OCI-LY7 (cell line): ENCODE results near the gene OAS2. TPM values are rescaled to one million over a fixed set of nuclear protein-coding genes. Genes with fewer than 3 reads are reported as not detected.

Source experiments
- BruUV-seq: library from RNA; stranded (reverse); fragments of 400-500 nt; replicated peaks from 2 replicates; lab custom pipeline; 2021; lab: Mats Ljungman, UMichigan
- CTCF ChIA-PET: fragments of 300-600 bp; sonication (Branson Sonifier 250); formaldehyde crosslinking; loops from one replicate; lab custom pipeline; 2022; ENCODE audit warnings: antibody characterized with exemption; ENCODE audit not compliant: unreplicated experiment; lab: Charles Lee
- POLR2A ChIA-PET: fragments of 300-600 bp; sonication (Branson Sonifier 250); formaldehyde crosslinking; loops from one replicate; lab custom pipeline; 2022; ENCODE audit warnings: antibody characterized with exemption; lab: Charles Lee
- DNase-seq: peaks from one replicate; pipeline ENCODE4 v3.0.0-alpha.2; 2015; ENCODE audit warnings: low spot score
- H2AFZ ChIP-seq: fragments of 200-600 bp; sonication (generic), shearing (Covaris generic); 2 replicates; pipeline ENCODE4 v1.6.1; 2014; ENCODE audit warnings: mild to moderate bottlenecking, antibody characterized with exemption, low read length, moderate library complexity
- H3K27ac ChIP-seq: fragments of 200-600 bp; sonication (generic); 2 replicates; pipeline ENCODE4 v1.5.1; 2014; ENCODE audit warnings: mixed run types, low read depth, mild to moderate bottlenecking, moderate library complexity, low read length, inconsistent platforms; ENCODE audit not compliant: poor library complexity, severe bottlenecking
- H3K36me3 ChIP-seq: fragments of 200-600 bp; sonication (generic); 2 replicates; pipeline ENCODE4 v1.6.1; 2014; ENCODE audit warnings: mild to moderate bottlenecking, antibody characterized with exemption, low read length, moderate library complexity, mixed read lengths; ENCODE audit not compliant: insufficient read depth
- H3K4me1 ChIP-seq: fragments of 200-600 bp; sonication (generic); 2 replicates; pipeline ENCODE4 v1.5.1; 2014; ENCODE audit warnings: mild to moderate bottlenecking, low read length; ENCODE audit not compliant: insufficient read depth, poor library complexity, severe bottlenecking
- H3K4me2 ChIP-seq: fragments of 200-600 bp; sonication (generic); 2 replicates; pipeline ENCODE4 v1.6.1; 2014; ENCODE audit warnings: mild to moderate bottlenecking, low read length
- H3K4me3 ChIP-seq: fragments of 200-600 bp; sonication (generic); 2 replicates; pipeline ENCODE4 v1.5.1; 2014; ENCODE audit warnings: mild to moderate bottlenecking, low read depth, low read length; ENCODE audit not compliant: poor library complexity, severe bottlenecking
- H3K79me2 ChIP-seq: fragments of 200-600 bp; sonication (generic); 2 replicates; pipeline ENCODE4 v1.6.1; 2016; ENCODE audit warnings: low read depth, mild to moderate bottlenecking, low read length, moderate library complexity, mixed read lengths; ENCODE audit not compliant: insufficient read depth
- H3K9me2 ChIP-seq: fragments of 200-600 bp; sonication (generic); 2 replicates; pipeline ENCODE4 v1.6.1; 2016; ENCODE audit warnings: mild to moderate bottlenecking, low read length, mixed read lengths; ENCODE audit not compliant: insufficient read depth
- H3K9me3 ChIP-seq: fragments of 200-600 bp; sonication (generic); 2 replicates; pipeline ENCODE4 v1.6.1; 2014; ENCODE audit warnings: mild to moderate bottlenecking, mixed run types, low read length, mixed read lengths
- H4K20me1 ChIP-seq: fragments of 200-600 bp; sonication (generic); 2 replicates; pipeline ENCODE4 v1.6.1; 2014; ENCODE audit warnings: mild to moderate bottlenecking, antibody characterized with exemption, low read length, moderate library complexity, mixed read lengths; ENCODE audit not compliant: insufficient read depth
- EZH2phosphoT487 ChIP-seq: fragments of 200-600 bp; sonication (generic); IDR thresholded peaks from 2 replicates; pipeline ENCODE4 v1.6.1; 2018; ENCODE audit warnings: low read depth, borderline replicate concordance, mild to moderate bottlenecking, mixed run types, antibody characterized with exemption, low read length, moderate library complexity, mixed read lengths
- intact Hi-C: fragments of 100-400 bp; cut with micrococcal nuclease; formaldehyde crosslinking; loops from one replicate; pipeline ENCODE4 v1.10.0; 2022; ENCODE audit not compliant: unreplicated experiment
- total RNA-seq, 2 experiments: library from RNA; depleted of rRNA in 1 of 2; stranded (reverse); fragments of >200 nt in 1 of 2; shearing (Covaris generic) in 1 of 2; gene quantifications; 2 replicates each; pipeline ENCODE4 v1.2.3, GENCODE V29; 2014 to 2022
- TF ChIP-seq, protein P1 (sequence below): fragments of 200-600 bp; sonication (generic); conservative IDR thresholded peaks from 2 replicates; pipeline ENCODE4 v1.5.1; 2014; ENCODE audit warnings: mild to moderate bottlenecking, antibody characterized with exemption, low read length, moderate library complexity, mixed read lengths

Gene OAS2
- total RNA-seq, 2 experiments from 2014 or later = 33.2 to 46.8 TPM

DNA sequence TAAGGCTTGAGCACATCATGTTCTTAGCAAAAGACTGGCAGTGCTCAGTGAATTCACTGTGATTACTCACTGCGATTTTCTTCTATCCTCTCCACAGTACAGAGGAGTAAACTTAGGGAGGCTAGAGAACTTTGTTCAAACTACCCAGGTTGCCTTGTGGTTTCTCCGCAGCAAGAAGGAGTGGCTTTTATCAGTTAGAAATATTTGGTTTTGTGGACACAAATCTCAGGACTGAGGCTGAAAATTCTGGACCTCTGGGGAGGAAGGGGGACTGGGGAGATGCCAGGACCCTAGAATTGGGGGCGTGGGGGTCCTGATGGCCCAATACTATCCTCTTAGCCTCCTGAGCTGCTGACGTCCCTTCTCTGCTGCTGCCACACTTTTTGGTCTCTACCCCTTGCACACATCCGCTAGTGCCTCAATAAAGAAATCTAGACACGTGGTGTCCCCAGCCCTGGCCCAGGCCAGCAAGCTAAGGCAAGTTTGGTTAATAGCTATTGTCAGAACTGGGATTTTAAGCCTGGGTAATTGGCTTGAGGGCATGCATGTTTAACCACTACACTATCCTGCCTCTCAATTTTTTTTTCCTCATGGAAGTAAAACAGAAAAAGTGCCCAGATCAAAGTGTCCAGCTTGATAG lies 842 bp downstream of the OAS2 start:
- H3K4me1 ChIP-seq = peaks cover 34% of the 10 kb centered on the region
- H4K20me1 ChIP-seq = no peaks in the 10 kb centered on the region
- H3K9me3 ChIP-seq = peaks cover 29% of the 10 kb centered on the region
- peak; percentile 72 for DNase-seq
- ChIA-PET POLR2A (interaction anchor here (0.8 to 3.2 kb wide), 12 partner anchors 9 to 76 kb away, joined by 3 to 35 read pairs (median 4); partner anchors contain the start of gene OAS1), CTCF (interaction anchor here (1.0 kb wide), 1 partner anchor 14 kb away, joined by 3 read pairs; no protein-coding TSS in a partner anchor)
- H3K79me2 ChIP-seq = peaks cover 58% of the 10 kb centered on the region
- H3K4me2 ChIP-seq = peak overlapping the region; percentile 85
- H3K27ac ChIP-seq = peak overlapping the region; percentile 90
- no peaks in the 10 kb centered on the region for H3K9me2 ChIP-seq
- no TSS peak for BruUV-seq
- peak overlapping the region; percentile 81 for H3K4me3 ChIP-seq
- intact Hi-C loops = loop anchor here (1.0 to 5.0 kb wide), 3 partner anchors 20 to 193 kb away; no protein-coding TSS in a partner anchor
- no peak for TF ChIP-seq EZH2phosphoT487
- TF ChIP-seq, protein P1, sequence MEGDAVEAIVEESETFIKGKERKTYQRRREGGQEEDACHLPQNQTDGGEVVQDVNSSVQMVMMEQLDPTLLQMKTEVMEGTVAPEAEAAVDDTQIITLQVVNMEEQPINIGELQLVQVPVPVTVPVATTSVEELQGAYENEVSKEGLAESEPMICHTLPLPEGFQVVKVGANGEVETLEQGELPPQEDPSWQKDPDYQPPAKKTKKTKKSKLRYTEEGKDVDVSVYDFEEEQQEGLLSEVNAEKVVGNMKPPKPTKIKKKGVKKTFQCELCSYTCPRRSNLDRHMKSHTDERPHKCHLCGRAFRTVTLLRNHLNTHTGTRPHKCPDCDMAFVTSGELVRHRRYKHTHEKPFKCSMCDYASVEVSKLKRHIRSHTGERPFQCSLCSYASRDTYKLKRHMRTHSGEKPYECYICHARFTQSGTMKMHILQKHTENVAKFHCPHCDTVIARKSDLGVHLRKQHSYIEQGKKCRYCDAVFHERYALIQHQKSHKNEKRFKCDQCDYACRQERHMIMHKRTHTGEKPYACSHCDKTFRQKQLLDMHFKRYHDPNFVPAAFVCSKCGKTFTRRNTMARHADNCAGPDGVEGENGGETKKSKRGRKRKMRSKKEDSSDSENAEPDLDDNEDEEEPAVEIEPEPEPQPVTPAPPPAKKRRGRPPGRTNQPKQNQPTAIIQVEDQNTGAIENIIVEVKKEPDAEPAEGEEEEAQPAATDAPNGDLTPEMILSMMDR = no peak
- H3K36me3 ChIP-seq = peaks cover 32% of the 10 kb centered on the region
- H2AFZ ChIP-seq = peak overlapping the region; percentile 72

DNA sequence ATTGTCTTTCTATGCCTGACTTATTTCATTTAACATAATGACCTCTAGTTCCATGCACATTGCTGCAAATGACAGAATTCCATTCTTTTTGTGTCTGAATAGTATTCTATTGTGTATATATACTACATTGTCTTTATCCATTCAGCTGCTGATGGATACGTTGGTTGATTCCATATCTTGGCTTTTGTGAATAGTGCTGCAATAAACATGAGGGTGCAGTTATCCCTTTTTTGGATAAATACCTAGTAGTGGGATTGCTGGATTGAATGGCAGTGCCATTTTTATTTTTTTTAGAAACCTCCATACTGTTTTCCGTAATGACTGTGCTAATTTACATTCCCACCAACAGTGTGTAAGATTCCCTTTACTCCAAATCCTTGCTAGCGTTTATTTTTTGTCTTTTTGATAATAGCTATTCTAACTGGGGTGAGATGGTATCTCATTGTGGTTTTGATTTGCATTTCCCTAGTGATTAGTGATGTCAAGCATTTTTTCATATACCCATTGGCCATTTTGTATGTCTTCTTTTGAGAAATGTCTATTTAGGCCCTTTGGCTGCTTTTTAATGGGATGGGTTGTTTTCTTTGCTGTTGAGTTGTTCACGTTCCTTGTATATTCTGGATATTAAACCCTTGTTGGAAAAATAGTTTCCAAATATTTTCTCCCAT lies 2.3 kb downstream of the OAS2 start:
- Histone ChIP-seq H2AFZ (no peak overlapping the region), H3K4me2 (peak overlapping the region; percentile 85), H3K27ac (no peak overlapping the region), H3K4me1 (peaks cover 33% of the 10 kb centered on the region), H3K36me3 (peaks cover 47% of the 10 kb centered on the region), H3K4me3 (peak overlapping the region; percentile 81), H4K20me1 (no peaks in the 10 kb centered on the region), H3K79me2 (peaks cover 72% of the 10 kb centered on the region), H3K9me3 (peaks cover 44% of the 10 kb centered on the region), H3K9me2 (no peaks in the 10 kb centered on the region)
- intact Hi-C loops = no loop called here
- no peak for TF ChIP-seq EZH2phosphoT487
- TF ChIP-seq, protein P1 = no peak
- POLR2A ChIA-PET = interaction anchor here (1.7 kb wide), 1 partner anchor 12 kb away, joined by 14 read pairs; no protein-coding TSS in a partner anchor
- no peak for DNase-seq
- CTCF ChIA-PET = interaction anchor here (0.6 to 0.9 kb wide), 2 partner anchors 12 to 17 kb away, joined by 3 to 4 read pairs; no protein-coding TSS in a partner anchor
- BruUV-seq = no TSS peak
